ENCODE results near the gene CAPS.

The CAPS gene

DNA sequence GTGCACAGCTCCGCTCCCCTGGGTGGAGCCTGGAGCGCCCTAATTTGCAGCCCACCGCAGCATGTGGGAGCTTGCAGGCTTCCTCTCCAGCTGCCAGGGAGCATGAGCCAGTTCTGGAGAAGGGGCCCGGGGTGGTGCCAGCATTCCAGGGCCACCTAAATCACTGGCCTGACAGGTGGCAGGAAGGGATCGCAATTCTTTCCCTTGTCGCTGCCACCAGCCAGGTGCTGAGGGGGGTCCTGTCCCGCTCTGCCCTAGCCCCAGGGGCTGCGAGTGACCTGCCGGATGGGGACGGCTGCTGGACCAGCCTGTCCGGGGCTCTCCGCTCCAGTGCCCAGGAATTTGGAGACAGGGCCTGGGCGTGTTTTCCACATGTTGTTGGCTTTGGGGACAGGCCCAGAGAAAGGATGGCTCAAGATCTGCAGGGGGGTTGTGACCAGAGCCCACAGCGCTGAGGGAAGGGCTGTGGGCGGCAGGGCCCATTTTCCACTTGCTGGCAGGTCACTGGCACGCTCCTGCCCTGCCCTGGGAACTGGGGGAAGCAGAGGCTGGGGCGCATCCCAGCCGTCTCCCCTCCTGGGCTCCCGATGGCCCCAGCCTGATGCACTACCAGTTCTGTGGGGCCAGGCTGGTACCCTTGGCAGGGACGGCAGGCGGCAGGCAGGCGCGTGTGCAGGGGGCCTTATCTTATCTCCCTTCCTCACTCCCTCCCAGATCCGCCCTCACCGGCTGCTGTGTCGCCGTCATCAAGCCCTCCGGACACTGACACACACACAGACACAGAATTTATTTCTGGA lies 19.9 kb upstream of the CAPS start:
- Histone ChIP-seq H3K27ac (ENCODE audit: low read length, poor library complexity, severe bottlenecking) (no peak overlapping the region), H3K18ac (ENCODE audit: low read depth in 1 of 2, low read length in 2 of 2) (no peak overlapping the region), H2AK5ac (ENCODE audit: low read length, severe bottlenecking) (no peak overlapping the region), H3K36me3 (ENCODE audit: control insufficient read depth in 1 of 2, insufficient read depth in 2 of 2, low read depth in 1 of 2, low read length in 2 of 2) (peaks cover 24 to 44% of the 10 kb centered on the region in 2 experiments), H2BK15ac (ENCODE audit: low read depth, poor library complexity, severe bottlenecking) (no peak overlapping the region), H3K23ac (ENCODE audit: low read length in 2 of 2) (no peak overlapping the region), H2BK12ac (ENCODE audit: low read length in 2 of 2) (no peak overlapping the region), H2BK5ac (ENCODE audit: low read depth, low read length, poor library complexity, severe bottlenecking) (no peak overlapping the region), H3K79me1 (replicated peaks; ENCODE audit: low read length, poor library complexity, severe bottlenecking) (peaks cover 34% of the 10 kb centered on the region), H3K4me2 (ENCODE audit: low read length, poor library complexity, severe bottlenecking) (no peak overlapping the region), H3K4me3 (ENCODE audit: insufficient read depth in 1 of 2, low read depth in 1 of 2, low read length in 2 of 2) (no peak overlapping the region), H2BK120ac (ENCODE audit: low read depth, low read length) (no peak overlapping the region), H2AFZ (ENCODE audit: low read depth, low read length) (no peak overlapping the region), H3K4ac (ENCODE audit: low read depth in 1 of 2, low read length in 2 of 2) (no peak overlapping the region), H4K8ac (ENCODE audit: low read length) (no peak overlapping the region), H3K9ac (ENCODE audit: low read length) (no peak overlapping the region), H3K4me1 (ENCODE audit: control insufficient read depth, insufficient read depth, low read depth, low read length) (peaks cover 44% of the 10 kb centered on the region), H3K9me3 (ENCODE audit: control insufficient read depth, low read length) (no peaks in the 10 kb centered on the region), H3K14ac (ENCODE audit: low read length in 2 of 2) (no peak overlapping the region), H4K91ac (ENCODE audit: low read length) (no peak overlapping the region), H3K27me3 (ENCODE audit: control insufficient read depth in 1 of 2, insufficient read depth in 1 of 2, low read length in 2 of 2) (peaks cover 3 to 28% of the 10 kb centered on the region in 2 experiments)
- WGBS, result 84% methylated on average over 28 of the region's 28 CpGs
- no peak for DNase-seq

DNA sequence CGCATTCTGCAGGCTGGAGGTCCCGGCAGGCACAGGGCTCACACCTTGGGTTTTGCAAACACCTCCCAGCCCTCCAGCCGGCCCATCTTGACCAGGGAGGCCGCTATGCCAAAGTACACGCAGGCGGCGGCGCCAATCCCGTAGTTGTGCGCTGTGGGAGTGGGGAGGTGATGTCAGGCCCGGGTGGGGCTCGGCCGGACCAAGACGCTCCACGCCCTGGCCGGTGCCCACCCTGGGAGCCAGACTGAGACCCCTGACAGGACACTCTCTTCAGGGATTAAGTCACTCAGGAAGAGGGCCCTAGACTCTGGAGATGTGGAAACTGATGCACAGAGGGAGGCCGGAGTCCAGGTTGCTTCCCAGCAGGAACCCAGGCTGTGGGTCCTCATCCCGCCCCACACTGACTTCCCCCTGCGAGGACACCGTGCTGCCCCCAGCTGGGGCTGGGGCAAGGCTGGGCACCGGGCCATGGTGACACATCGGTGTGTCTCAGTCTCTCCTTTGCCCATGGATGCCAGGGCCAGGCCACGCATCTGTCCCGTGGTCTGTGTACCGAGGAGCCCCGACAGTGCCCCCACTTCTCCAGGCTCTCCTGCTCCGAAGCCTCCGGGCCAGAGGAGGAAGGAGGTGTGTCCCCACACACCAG lies 19.2 kb upstream of the CAPS start:
- no peak overlapping the region for H4K91ac ChIP-seq (ENCODE audit: low read length)
- H3K79me1 ChIP-seq (replicated peaks; ENCODE audit: low read length, poor library complexity, severe bottlenecking), result peaks cover 36% of the 10 kb centered on the region
- H3K4me1 ChIP-seq (ENCODE audit: control insufficient read depth, insufficient read depth, low read depth, low read length), result peaks cover 40% of the 10 kb centered on the region
- no peak overlapping the region for H3K4ac ChIP-seq (ENCODE audit: low read depth in 1 of 2, low read length in 2 of 2)
- no peak overlapping the region for H2AFZ ChIP-seq (ENCODE audit: low read depth, low read length)
- no peak for DNase-seq
- no peak overlapping the region for H3K9ac ChIP-seq (ENCODE audit: low read length)
- no peak overlapping the region for H2BK12ac ChIP-seq (ENCODE audit: low read length in 2 of 2)
- H2AK5ac ChIP-seq (ENCODE audit: low read length, severe bottlenecking), result no peak overlapping the region
- no peak overlapping the region for H3K18ac ChIP-seq (ENCODE audit: low read depth in 1 of 2, low read length in 2 of 2)
- no peak overlapping the region for H3K23ac ChIP-seq (ENCODE audit: low read length in 2 of 2)
- H3K14ac ChIP-seq (ENCODE audit: low read length in 2 of 2), result no peak overlapping the region
- WGBS, result 94% methylated on average over 24 of the region's 28 CpGs
- H3K4me2 ChIP-seq (ENCODE audit: low read length, poor library complexity, severe bottlenecking), result no peak overlapping the region
- H2BK120ac ChIP-seq (ENCODE audit: low read depth, low read length), result no peak overlapping the region
- no peak overlapping the region for H4K8ac ChIP-seq (ENCODE audit: low read length)
- no peak overlapping the region for H2BK5ac ChIP-seq (ENCODE audit: low read depth, low read length, poor library complexity, severe bottlenecking)
- H2BK15ac ChIP-seq (ENCODE audit: low read depth, poor library complexity, severe bottlenecking), result no peak overlapping the region
- H3K27me3 ChIP-seq (ENCODE audit: control insufficient read depth in 1 of 2, insufficient read depth in 1 of 2, low read length in 2 of 2), result peaks cover 0 to 21% of the 10 kb centered on the region in 2 experiments
- H3K27ac ChIP-seq (ENCODE audit: low read length, poor library complexity, severe bottlenecking), result no peak overlapping the region
- H3K4me3 ChIP-seq (ENCODE audit: insufficient read depth in 1 of 2, low read depth in 1 of 2, low read length in 2 of 2), result no peak overlapping the region
- H3K9me3 ChIP-seq (ENCODE audit: control insufficient read depth, low read length), result no peaks in the 10 kb centered on the region
- peaks cover 26 to 48% of the 10 kb centered on the region in 2 experiments for H3K36me3 ChIP-seq (ENCODE audit: control insufficient read depth in 1 of 2, insufficient read depth in 2 of 2, low read depth in 1 of 2, low read length in 2 of 2)

DNA sequence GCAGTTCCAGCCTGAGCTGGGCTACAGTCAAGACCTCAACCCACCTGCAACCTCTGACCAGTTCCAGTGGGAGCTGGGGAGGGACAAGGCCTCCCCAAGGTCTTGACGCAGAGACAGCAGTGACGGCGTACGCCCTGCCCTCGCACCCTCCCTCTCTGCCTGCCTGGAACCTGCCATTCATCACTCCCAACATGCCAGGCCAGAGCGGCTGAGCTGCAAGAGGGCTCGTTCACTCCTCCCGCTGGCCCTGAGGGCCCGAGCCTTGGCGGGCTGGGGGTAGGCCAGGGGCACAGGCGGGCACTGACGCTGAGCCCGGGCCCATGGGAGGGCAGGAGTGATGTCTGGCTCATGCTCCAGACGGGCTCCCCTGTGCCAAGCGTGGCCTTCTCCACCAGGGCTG lies 18.6 kb upstream of the CAPS start:
- H3K9me3 ChIP-seq (ENCODE audit: control insufficient read depth, low read length), result no peaks in the 10 kb centered on the region
- H2BK120ac ChIP-seq (ENCODE audit: low read depth, low read length), result no peak overlapping the region
- H2BK12ac ChIP-seq (ENCODE audit: low read length in 2 of 2), result peak overlapping the region in 1 of 2 experiments; percentile 23
- H3K9ac ChIP-seq (ENCODE audit: low read length), result no peak overlapping the region
- no peak overlapping the region for H3K14ac ChIP-seq (ENCODE audit: low read length in 2 of 2)
- peaks cover 31 to 54% of the 10 kb centered on the region in 2 experiments for H3K36me3 ChIP-seq (ENCODE audit: control insufficient read depth in 1 of 2, insufficient read depth in 2 of 2, low read depth in 1 of 2, low read length in 2 of 2)
- no peak overlapping the region for H2BK5ac ChIP-seq (ENCODE audit: low read depth, low read length, poor library complexity, severe bottlenecking)
- H3K4me2 ChIP-seq (ENCODE audit: low read length, poor library complexity, severe bottlenecking), result no peak overlapping the region
- H3K23ac ChIP-seq (ENCODE audit: low read length in 2 of 2), result no peak overlapping the region
- H3K4me1 ChIP-seq (ENCODE audit: control insufficient read depth, insufficient read depth, low read depth, low read length), result peaks cover 37% of the 10 kb centered on the region
- peaks cover 39% of the 10 kb centered on the region for H3K79me1 ChIP-seq (replicated peaks; ENCODE audit: low read length, poor library complexity, severe bottlenecking)
- no peak overlapping the region for H3K18ac ChIP-seq (ENCODE audit: low read depth in 1 of 2, low read length in 2 of 2)
- DNase-seq, result no peak
- WGBS, result 84% methylated on average over 15 of the region's 15 CpGs
- no peak overlapping the region for H4K91ac ChIP-seq (ENCODE audit: low read length)
- H3K27me3 ChIP-seq (ENCODE audit: control insufficient read depth in 1 of 2, insufficient read depth in 1 of 2, low read length in 2 of 2), result peaks cover 0 to 17% of the 10 kb centered on the region in 2 experiments
- H3K4me3 ChIP-seq (ENCODE audit: insufficient read depth in 1 of 2, low read depth in 1 of 2, low read length in 2 of 2), result no peak overlapping the region
- no peak overlapping the region for H3K27ac ChIP-seq (ENCODE audit: low read length, poor library complexity, severe bottlenecking)
- no peak overlapping the region for H4K8ac ChIP-seq (ENCODE audit: low read length)
- H2AFZ ChIP-seq (ENCODE audit: low read depth, low read length), result no peak overlapping the region
- H3K4ac ChIP-seq (ENCODE audit: low read depth in 1 of 2, low read length in 2 of 2), result no peak overlapping the region
- no peak overlapping the region for H2AK5ac ChIP-seq (ENCODE audit: low read length, severe bottlenecking)
- no peak overlapping the region for H2BK15ac ChIP-seq (ENCODE audit: low read depth, poor library complexity, severe bottlenecking)

DNA sequence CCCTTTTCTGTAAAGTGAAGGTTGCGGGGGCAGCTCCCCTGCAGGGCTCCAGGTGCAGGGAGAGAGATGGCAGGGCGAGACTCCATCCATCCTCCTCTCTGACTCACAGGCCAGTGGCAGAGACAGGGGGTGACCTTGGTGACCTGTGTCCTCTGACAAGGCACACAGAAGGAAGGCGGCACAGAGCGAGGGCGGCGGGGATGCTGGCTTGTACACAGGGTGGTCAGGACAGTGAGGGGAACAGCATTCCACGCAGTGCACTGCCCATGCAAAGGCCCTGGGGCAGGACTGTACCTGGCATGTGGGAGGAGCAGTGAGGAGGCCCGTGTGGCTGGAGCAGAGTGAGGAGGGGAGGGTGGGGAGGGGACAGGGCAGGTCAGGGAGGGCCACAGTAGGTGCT lies 18.2 kb upstream of the CAPS start:
- peaks cover 37% of the 10 kb centered on the region for H3K4me1 ChIP-seq (ENCODE audit: control insufficient read depth, insufficient read depth, low read depth, low read length)
- no peak overlapping the region for H2BK120ac ChIP-seq (ENCODE audit: low read depth, low read length)
- no peak overlapping the region for H2BK5ac ChIP-seq (ENCODE audit: low read depth, low read length, poor library complexity, severe bottlenecking)
- H3K79me1 ChIP-seq (replicated peaks; ENCODE audit: low read length, poor library complexity, severe bottlenecking), result peaks cover 40% of the 10 kb centered on the region
- H3K9ac ChIP-seq (ENCODE audit: low read length), result no peak overlapping the region
- H2AK5ac ChIP-seq (ENCODE audit: low read length, severe bottlenecking), result no peak overlapping the region
- H3K9me3 ChIP-seq (ENCODE audit: control insufficient read depth, low read length), result no peaks in the 10 kb centered on the region
- no peak overlapping the region for H3K14ac ChIP-seq (ENCODE audit: low read length in 2 of 2)
- no peak overlapping the region for H3K4me3 ChIP-seq (ENCODE audit: insufficient read depth in 1 of 2, low read depth in 1 of 2, low read length in 2 of 2)
- H2BK12ac ChIP-seq (ENCODE audit: low read length in 2 of 2), result no peak overlapping the region
- H2BK15ac ChIP-seq (ENCODE audit: low read depth, poor library complexity, severe bottlenecking), result peak overlapping the region; percentile 6
- WGBS, result 84% methylated on average over 8 of the region's 8 CpGs
- peaks cover 0 to 13% of the 10 kb centered on the region in 2 experiments for H3K27me3 ChIP-seq (ENCODE audit: control insufficient read depth in 1 of 2, insufficient read depth in 1 of 2, low read length in 2 of 2)
- no peak overlapping the region for H3K18ac ChIP-seq (ENCODE audit: low read depth in 1 of 2, low read length in 2 of 2)
- H4K8ac ChIP-seq (ENCODE audit: low read length), result no peak overlapping the region
- H3K27ac ChIP-seq (ENCODE audit: low read length, poor library complexity, severe bottlenecking), result no peak overlapping the region
- H3K4ac ChIP-seq (ENCODE audit: low read depth in 1 of 2, low read length in 2 of 2), result no peak overlapping the region
- no peak overlapping the region for H2AFZ ChIP-seq (ENCODE audit: low read depth, low read length)
- no peak for DNase-seq
- H3K4me2 ChIP-seq (ENCODE audit: low read length, poor library complexity, severe bottlenecking), result no peak overlapping the region
- H4K91ac ChIP-seq (ENCODE audit: low read length), result no peak overlapping the region
- no peak overlapping the region for H3K23ac ChIP-seq (ENCODE audit: low read length in 2 of 2)
- H3K36me3 ChIP-seq (ENCODE audit: control insufficient read depth in 1 of 2, insufficient read depth in 2 of 2, low read depth in 1 of 2, low read length in 2 of 2), result peaks cover 33 to 56% of the 10 kb centered on the region in 2 experiments
